GM21360 (cell line): ENCODE data around the gene NRIP3.

Experiments used
- ATAC-seq: cut with Tn5 transposase; IDR thresholded peaks from one replicate; pipeline ENCODE4 v1.9.1; 2021; ENCODE audit warnings: mild to moderate bottlenecking, moderate library complexity; ENCODE audit not compliant: unreplicated experiment

NRIP3 gene

DNA sequence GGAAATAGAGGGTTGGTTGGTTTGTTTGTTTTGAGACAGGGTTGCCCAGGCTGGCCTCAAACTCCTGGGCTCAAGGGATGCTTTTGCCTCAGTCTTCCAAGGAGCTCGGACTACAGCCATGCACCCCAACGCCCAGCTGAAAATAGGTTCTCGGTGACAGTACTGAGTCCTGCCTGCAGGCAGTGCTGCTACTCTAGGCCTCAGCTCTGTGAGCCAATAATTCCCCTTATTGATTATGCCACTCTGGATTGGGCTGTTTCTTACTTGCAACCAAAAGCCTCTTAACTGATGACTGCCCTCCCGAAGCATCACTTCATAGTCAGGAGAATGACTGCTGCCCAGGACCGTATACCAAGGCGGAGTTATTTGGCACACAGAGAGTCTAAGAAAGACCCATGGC, 69.9 kb downstream of the NRIP3 start:
- ATAC-seq: no peak

DNA sequence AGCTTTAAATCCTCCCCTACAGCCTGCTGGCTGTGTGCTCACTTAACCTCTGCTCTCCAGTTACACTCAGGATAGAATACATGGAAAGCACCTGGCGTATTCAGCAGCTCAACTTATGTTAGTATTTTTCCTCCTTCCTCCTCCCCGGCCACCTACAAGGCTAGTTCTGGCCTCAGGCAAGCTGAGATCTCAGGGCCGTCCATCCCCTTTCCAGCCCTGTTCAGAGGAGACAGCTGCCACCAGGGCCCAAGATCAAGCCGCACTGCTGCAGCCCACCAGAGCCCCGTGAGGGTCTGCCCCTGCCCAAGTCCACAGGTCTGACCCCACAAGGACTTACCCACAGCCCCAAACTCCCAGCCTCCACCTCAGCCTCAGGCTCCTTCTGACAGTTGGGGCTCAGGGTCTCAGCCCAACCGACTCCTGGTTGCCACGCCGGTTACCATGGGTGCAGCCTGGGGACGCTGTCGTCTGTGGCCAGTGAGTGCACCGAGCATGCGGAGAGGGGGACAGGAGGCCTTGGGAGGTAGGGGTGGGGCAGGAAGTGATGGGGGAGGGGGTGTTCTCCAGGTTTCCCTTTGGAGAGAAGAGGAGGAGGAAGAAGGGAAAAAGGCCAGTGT, 71.1 kb downstream of the NRIP3 start, which contains the start of gene C11orf16:
Gene C11orf16 (minus strand): TSS at position 384 of the 617 bp plus-strand sequence. CDS start 639 bp downstream, outside the sequence.
- no peak for ATAC-seq
